H1 (cell line): Measurements from ENCODE around the gene MRPS5. TPM values are rescaled to one million over a fixed set of nuclear protein-coding genes. Genes with fewer than 3 reads are reported as not detected.

Source experiments
- CTCF ChIA-PET: fragments of 300-600 bp; sonication (Branson Sonifier 250); formaldehyde crosslinking; loops from one replicate; lab custom pipeline; 2021; ENCODE audit not compliant: partially characterized antibody; lab: Charles Lee
- POLR2A ChIA-PET: fragments of 300-600 bp; sonication (Branson Sonifier 250); formaldehyde crosslinking; loops from one replicate; lab custom pipeline; 2021; ENCODE audit warnings: inconsistent platforms; ENCODE audit not compliant: partially characterized antibody; lab: Charles Lee
- DNase-seq, 2 experiments: peaks; one replicate each; pipeline versions ENCODE4 v3.0.0 to v3.0.0-alpha.2; 2010 to 2022; ENCODE audit warnings: low spot score in 2 of 2, low read depth in 1 of 2, mixed read lengths in 1 of 2
- FAIRE-seq: peaks from 2 replicates; lab custom pipeline; 2011; peaks lifted over from hg19 to GRCh38; lab: Jason Lieb, UNC
- H2AFZ ChIP-seq: 2 replicates; pipeline ENCODE4 v1.8.1; 2012; ENCODE audit warnings: low read length, inconsistent platforms
- H2AK5ac ChIP-seq: 2 replicates; pipeline ENCODE4 v1.6.1; 2013; ENCODE audit warnings: low read depth, low read length
- H2BK120ac ChIP-seq: replicated peaks from 2 replicates; pipeline ENCODE3; 2013; ENCODE audit warnings: low read depth, low read length, inconsistent platforms
- H2BK12ac ChIP-seq: 2 replicates; pipeline ENCODE4 v1.6.1; 2013; ENCODE audit warnings: low read depth, low read length
- H2BK15ac ChIP-seq: 2 replicates; pipeline ENCODE4 v1.6.1; 2013; ENCODE audit warnings: low read length
- H2BK20ac ChIP-seq: 2 replicates; pipeline ENCODE4 v1.6.1; 2013; ENCODE audit warnings: low read length
- H2BK5ac ChIP-seq: 2 replicates; pipeline ENCODE4 v1.6.1; 2013; ENCODE audit warnings: low read depth, low read length
- H3K14ac ChIP-seq: 2 replicates; pipeline ENCODE4 v1.6.1; 2013; ENCODE audit warnings: inconsistent platforms; ENCODE audit not compliant: insufficient read length
- H3K18ac ChIP-seq: 2 replicates; pipeline ENCODE4 v1.6.1; 2013; ENCODE audit warnings: low read length; ENCODE audit errors: extremely low read depth
- H3K23ac ChIP-seq: 2 replicates; pipeline ENCODE4 v1.6.1; 2013; ENCODE audit warnings: inconsistent platforms; ENCODE audit not compliant: insufficient read length
- H3K23me2 ChIP-seq: 2 replicates; pipeline ENCODE4 v1.6.1; 2013; ENCODE audit warnings: low read depth, low read length
- H3K27ac ChIP-seq: 2 replicates; pipeline ENCODE4 v1.6.1; 2011; ENCODE audit warnings: low read depth, low read length, inconsistent platforms
- H3K27me3 ChIP-seq, 4 experiments: replicated peaks in 1 of 4; 1 replicate in 1 of 4; 2 replicates in 3 of 4; pipeline versions ENCODE4 v1.6.1 to v1.8.1; 2011 to 2013; ENCODE audit warnings: low read length in 3 of 4, mild to moderate bottlenecking in 3 of 4, inconsistent platforms in 2 of 4, mixed read lengths in 2 of 4, moderate library complexity in 1 of 4; ENCODE audit not compliant: control insufficient read depth in 3 of 4, insufficient read depth in 3 of 4; ENCODE audit errors: extremely low read depth in 1 of 4
- H3K36me3 ChIP-seq, 4 experiments: 2 replicates each; pipeline versions ENCODE4 v1.6.1 to v1.8.1; 2011 to 2013; ENCODE audit warnings: mild to moderate bottlenecking in 4 of 4, low read length in 3 of 4, moderate library complexity in 2 of 4, control low read depth in 1 of 4, inconsistent platforms in 1 of 4; ENCODE audit not compliant: insufficient read depth in 4 of 4, control insufficient read depth in 2 of 4
- H3K4ac ChIP-seq: replicated peaks from 2 replicates; pipeline ENCODE3; 2013; ENCODE audit warnings: low read length, low read depth, mixed read lengths, inconsistent platforms; ENCODE audit not compliant: insufficient read length
- H3K4me1 ChIP-seq, 4 experiments: replicated peaks in 1 of 4; 1 replicate in 1 of 4; 2 replicates in 3 of 4; pipeline versions ENCODE4 v1.6.1 to v1.8.1; 2011 to 2013; ENCODE audit warnings: low read length in 3 of 4, inconsistent platforms in 2 of 4, mixed read lengths in 1 of 4; ENCODE audit not compliant: insufficient read depth in 4 of 4, control insufficient read depth in 3 of 4
- H3K4me2 ChIP-seq, 2 experiments: 2 replicates each; pipeline versions ENCODE4 v1.6.1 to v1.8.1; 2011 to 2013; ENCODE audit warnings: low read depth in 2 of 2, low read length in 2 of 2, control low read depth in 1 of 2, inconsistent platforms in 1 of 2, mild to moderate bottlenecking in 1 of 2; ENCODE audit not compliant: insufficient read depth in 1 of 2
- H3K4me3 ChIP-seq, 4 experiments: fragments of 200-600, 300-600 bp in 1 of 4; sonication (generic), shearing (Covaris generic), sonication (Bioruptor Twin) in 1 of 4; 2 replicates each; pipeline versions ENCODE4 v1.5.1 to v1.8.1; 2011 to 2016; ENCODE audit warnings: low read length in 4 of 4, low read depth in 3 of 4, control low read depth in 2 of 4, inconsistent platforms in 2 of 4, mild to moderate bottlenecking in 2 of 4, mixed read lengths in 1 of 4, moderate library complexity in 1 of 4; ENCODE audit not compliant: insufficient read depth in 2 of 4; ENCODE audit errors: extremely low read depth in 1 of 4
- H3K56ac ChIP-seq: replicated peaks from 2 replicates; pipeline ENCODE3; 2013; ENCODE audit warnings: low read depth, mild to moderate bottlenecking, mixed read lengths, low read length, inconsistent platforms; ENCODE audit not compliant: insufficient read length
- H3K79me1 ChIP-seq: 2 replicates; pipeline ENCODE4 v1.6.1; 2013; ENCODE audit warnings: low read depth, low read length, control low read depth
- H3K79me2 ChIP-seq, 2 experiments: 2 replicates each; pipeline versions ENCODE4 v1.6.1 to v1.8.1; 2012 to 2013; ENCODE audit warnings: low read length in 2 of 2, mild to moderate bottlenecking in 2 of 2, inconsistent platforms in 1 of 2; ENCODE audit not compliant: insufficient read depth in 2 of 2, control insufficient read depth in 1 of 2
- H3K9ac ChIP-seq, 4 experiments: replicated peaks in 1 of 4; 1 replicate in 1 of 4; 2 replicates in 3 of 4; pipeline versions ENCODE4 v1.6.1 to v1.8.1; 2011 to 2013; ENCODE audit warnings: low read depth in 3 of 4, low read length in 3 of 4, control low read depth in 2 of 4, mild to moderate bottlenecking in 2 of 4, moderate library complexity in 2 of 4, inconsistent platforms in 1 of 4; ENCODE audit errors: extremely low read depth in 1 of 4
- H3K9me3 ChIP-seq, 2 experiments: 2 replicates each; pipeline versions ENCODE4 v1.6.1 to v1.8.1; 2012 to 2013; ENCODE audit warnings: mild to moderate bottlenecking in 2 of 2, moderate library complexity in 2 of 2, control low read depth in 1 of 2, inconsistent platforms in 1 of 2, low read depth in 1 of 2, low read length in 1 of 2, mixed read lengths in 1 of 2; ENCODE audit not compliant: insufficient read depth in 2 of 2
- H4K20me1 ChIP-seq, 2 experiments: replicated peaks in 1 of 2; 2 replicates each; pipeline versions ENCODE3 to v1.8.1; 2011 to 2013; ENCODE audit warnings: inconsistent platforms in 2 of 2, low read length in 2 of 2, mild to moderate bottlenecking in 1 of 2; ENCODE audit not compliant: insufficient read depth in 2 of 2, control insufficient read depth in 1 of 2
- H4K5ac ChIP-seq: 2 replicates; pipeline ENCODE4 v1.6.1; 2013; ENCODE audit warnings: low read length, low read depth, mixed read lengths, inconsistent platforms; ENCODE audit not compliant: insufficient read length
- H4K8ac ChIP-seq: 2 replicates; pipeline ENCODE4 v1.8.0; 2013; ENCODE audit warnings: mild to moderate bottlenecking, moderate library complexity, low read length, inconsistent platforms; ENCODE audit not compliant: insufficient read depth; ENCODE audit errors: extremely low read depth
- H4K91ac ChIP-seq: replicated peaks from 2 replicates; pipeline ENCODE3; 2013; ENCODE audit warnings: low read length, mixed read lengths, inconsistent platforms; ENCODE audit not compliant: insufficient read length
- JUND ChIP-seq: IDR thresholded peaks from 2 replicates; pipeline ENCODE4 v1.6.1; 2011; ENCODE audit warnings: mild to moderate bottlenecking, improper control_type of control experiment, low read length
- WGBS, 2 experiments: shearing (Covaris generic) in 1 of 2; methylation state at CpG; one replicate each; pipeline versions ENCODE4 v1.1.6 to v1.1.7; 2013 to 2015; ENCODE audit warnings: low lambda C conversion rate in 2 of 2, mixed read lengths in 2 of 2, inconsistent platforms in 1 of 2, low coverage in 1 of 2, missing lambda C conversion rate in 1 of 2; ENCODE audit not compliant: insufficient replicate concordance in 2 of 2, insufficient coverage in 1 of 2, insufficient read length in 1 of 2; ENCODE audit errors: extremely low coverage in 1 of 2, missing lambda C conversion rate in 1 of 2; 5-methylcytosine and 5-hydroxymethylcytosine counted together
- polyA plus RNA-seq, 7 experiments: library from polyadenylated mRNA; depleted of rRNA in 3 of 7; stranded (reverse) in 5 of 7; unstranded in 2 of 7; fragments of >200 nt in 5 of 7; fragments of 200-250 nt in 2 of 7; gene quantifications; 1 replicate in 5 of 7; 2 replicates in 1 of 7; 4 replicates in 1 of 7; pipeline versions ENCODE4 v1.2.1 to v1.2.3, GENCODE V29; 2011 to 2013; ENCODE audit warnings: missing spikeins in 2 of 7, mixed read lengths in 2 of 7
- total RNA-seq: library from RNA; stranded (reverse); fragmentation: NEBNext Ultra II Directional; extraction: Animal tissue kit (Norgen Biotek cat#: 25700); gene quantifications from 2 replicates; pipeline ENCODE4 v1.2.1, GENCODE V29; 2021

Gene MRPS5
- total and polyA plus RNA-seq, 2 of the 8 experiments (the other 6 are each of a cell fraction or from before 2014, with no cell fraction given) = 36.7 to 53.0 TPM

- Histone ChIP-seq H3K27ac (no peak overlapping the region), H2AK5ac (no peak overlapping the region), H3K56ac (no peak overlapping the region), H3K27me3 (no peaks in the 10 kb centered on the region), H3K4ac (no peak overlapping the region), H2BK120ac (no peak overlapping the region), H3K36me3 (peaks cover 5 to 60% (median 37%) of the 10 kb centered on the region in 4 experiments), H4K20me1 (peaks cover 0 to 2% of the 10 kb centered on the region in 2 experiments), H4K91ac (no peak overlapping the region), H3K23ac (no peak overlapping the region), H4K5ac (no peak overlapping the region), H3K9ac (no peak overlapping the region), H3K23me2 (no peaks in the 10 kb centered on the region), H2AFZ (no peak overlapping the region), H3K9me3 (no peaks in the 10 kb centered on the region), H2BK12ac (no peak overlapping the region), H2BK15ac (no peak overlapping the region), H3K79me2 (no peaks in the 10 kb centered on the region), H3K4me2 (no peak overlapping the region), H3K18ac (no peak overlapping the region), H4K8ac (no peak overlapping the region), H3K4me1 (no peaks in the 10 kb centered on the region), H2BK5ac (no peak overlapping the region), H3K4me3 (no peak overlapping the region), H3K79me1 (no peaks in the 10 kb centered on the region), H2BK20ac (no peak overlapping the region), H3K14ac (no peak overlapping the region)
- POLR2A ChIA-PET = no interaction called here
- CTCF ChIA-PET = interaction anchor here (0.7 to 1.2 kb wide), 2 partner anchors 12 to 29 kb away, joined by 3 read pairs; partner anchors contain the start of gene MRPS5
- FAIRE-seq (no peak), DNase-seq (no peak)
- WGBS, 2 experiments = 93% methylated on average over 6 of the region's 6 CpGs; no CpG with 5 or more reads in 1 of the 2 experiments
- TF ChIP-seq JUND = no peak
Measured at GRCh38 chr2:95109260-95109659, 12.3 kb downstream of the MRPS5 start.
